Immature natural killer cell (primary cell): ENCODE data around the gene CSNK1G1. TPM values are rescaled to one million over a fixed set of nuclear protein-coding genes. Genes with fewer than 3 reads are reported as not detected.
"Not testable (repeated sequence)": the region's sequence is repeated elsewhere in the genome, so short reads cannot be mapped to it uniquely, and the experiment has no call there.

Source experiments
- DNase-seq, 3 donors: peaks; one replicate each; pipeline ENCODE4 v3.0.0; 2022; ENCODE audit warnings: mixed read lengths in 1 of 3
- H3K27ac Mint-ChIP-seq, 6 donors: one replicate each; pipeline ENCODE4 v1.8.0; 2020; ENCODE audit warnings: mixed read lengths in 6 of 6, mild to moderate bottlenecking in 5 of 6, inconsistent platforms in 4 of 6, moderate library complexity in 3 of 6
- H3K27me3 Mint-ChIP-seq, 3 donors: one replicate each; pipeline ENCODE4 v1.8.0; 2020 to 2021; ENCODE audit warnings: low read depth in 3 of 3, mild to moderate bottlenecking in 3 of 3, mixed read lengths in 3 of 3, moderate library complexity in 3 of 3, inconsistent platforms in 1 of 3
- H3K36me3 Mint-ChIP-seq, 3 donors: one replicate each; pipeline ENCODE4 v1.8.0; 2020; ENCODE audit warnings: mixed read lengths in 3 of 3, inconsistent platforms in 2 of 3, mild to moderate bottlenecking in 2 of 3
- H3K4me1 Mint-ChIP-seq, 2 donors: one replicate each; pipeline ENCODE4 v1.8.0; 2020; ENCODE audit warnings: inconsistent platforms in 2 of 2, mild to moderate bottlenecking in 2 of 2, mixed read lengths in 2 of 2, moderate library complexity in 1 of 2
- H3K4me3 Mint-ChIP-seq, 5 donors: one replicate each; pipeline ENCODE4 v1.8.0; 2020; ENCODE audit warnings: mild to moderate bottlenecking in 5 of 5, mixed read lengths in 5 of 5, inconsistent platforms in 3 of 5, moderate library complexity in 3 of 5
- H3K9me3 Mint-ChIP-seq, 6 donors: one replicate each; pipeline ENCODE4 v1.8.0; 2020; ENCODE audit warnings: mild to moderate bottlenecking in 6 of 6, mixed read lengths in 6 of 6, inconsistent platforms in 4 of 6, moderate library complexity in 3 of 6
- polyA plus RNA-seq, 3 donors: library from polyadenylated mRNA; unstranded; fragments of 300-500 nt; fragmentation: Illumina TruSeq; gene quantifications; one replicate each; pipeline ENCODE4 v1.2.3, GENCODE V29; 2021

The CSNK1G1 gene
- polyA plus RNA-seq, 3 donors from 2014 or later, result 9.7 to 18.5 (median 11.6) TPM

GRCh38 chr15:64265188-64265587 is 90.8 kb downstream of the CSNK1G1 start:
- not testable (repeated sequence) for H3K4me3 Mint-ChIP-seq, H3K27me3 Mint-ChIP-seq, H3K9me3 Mint-ChIP-seq, DNase-seq, H3K27ac Mint-ChIP-seq
- Mint-ChIP-seq H3K36me3 (peaks cover 11 to 15% (median 14%) of the 10 kb centered on the region in 3 donors), H3K4me1 (peaks cover 34 to 55% of the 10 kb centered on the region in 2 donors)

DNA sequence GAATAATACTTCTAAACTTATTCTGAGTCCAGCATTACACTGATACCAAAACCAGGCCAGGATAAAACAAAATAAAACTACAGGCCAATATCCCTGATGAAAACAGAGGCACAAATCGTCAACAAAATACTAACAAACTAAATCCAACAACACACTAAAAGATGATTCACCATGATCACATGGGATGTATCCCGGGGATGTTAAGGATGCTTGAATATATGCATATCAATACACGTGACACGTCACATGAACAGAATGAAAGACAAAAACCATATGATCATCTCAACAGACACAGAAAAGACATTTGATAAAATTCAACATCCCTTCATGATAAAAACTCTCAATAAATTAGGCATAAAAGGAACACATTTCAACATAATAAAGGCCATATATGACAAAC is 91.5 kb downstream of the CSNK1G1 start:
- peaks cover 11 to 15% (median 14%) of the 10 kb centered on the region in 3 donors for H3K36me3 Mint-ChIP-seq
- peaks cover 0 to 2% (median 0%) of the 10 kb centered on the region in 6 donors for H3K9me3 Mint-ChIP-seq
- H3K4me1 Mint-ChIP-seq, result peaks cover 32 to 52% of the 10 kb centered on the region in 2 donors

DNA sequence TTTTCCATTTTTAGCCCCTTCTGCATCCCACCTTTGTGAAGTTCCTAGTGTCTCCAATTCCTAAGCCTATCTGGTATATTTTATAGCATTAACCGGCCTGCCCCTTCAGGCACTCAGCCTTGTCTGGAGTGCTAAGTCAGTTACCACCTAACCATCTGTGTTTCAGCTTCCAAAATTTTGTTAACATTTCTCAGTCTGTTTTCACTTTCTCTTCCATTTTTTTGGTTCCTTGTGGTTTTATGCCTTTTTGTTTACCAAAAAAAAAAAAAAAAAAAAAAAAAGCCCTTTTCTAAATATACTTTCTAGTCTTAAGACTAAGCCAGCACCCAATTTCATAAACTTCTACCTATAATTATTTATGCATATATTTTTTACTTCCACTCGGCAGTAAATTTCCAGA is 92.4 kb downstream of the CSNK1G1 start:
- peaks cover 0 to 2% (median 0%) of the 10 kb centered on the region in 3 donors for H3K27me3 Mint-ChIP-seq
- peaks cover 0 to 2% (median 0%) of the 10 kb centered on the region in 6 donors for H3K9me3 Mint-ChIP-seq
- H3K4me1 Mint-ChIP-seq, result peaks cover 32 to 52% of the 10 kb centered on the region in 2 donors
- H3K4me3 Mint-ChIP-seq, result no peak overlapping the region
- H3K36me3 Mint-ChIP-seq, result peaks cover 11 to 15% (median 14%) of the 10 kb centered on the region in 3 donors
- H3K27ac Mint-ChIP-seq, result peak overlapping the region in 2 of 6 donors; percentile 55 to 74
- no peak for DNase-seq

More for the DNA sequence above, 91.5 kb downstream of the CSNK1G1 start:
- H3K27ac Mint-ChIP-seq, result no peak overlapping the region
- H3K27me3 Mint-ChIP-seq, result peaks cover 0 to 2% (median 0%) of the 10 kb centered on the region in 3 donors
- H3K4me3 Mint-ChIP-seq, result no peak overlapping the region
- no peak for DNase-seq

- no peak for DNase-seq
- Mint-ChIP-seq H3K4me1 (peaks cover 8 to 12% of the 10 kb centered on the region in 2 donors), H3K27me3 (no peaks in the 10 kb centered on the region), H3K36me3 (peaks cover 0 to 5% (median 4%) of the 10 kb centered on the region in 3 donors), H3K27ac (peak overlapping the region in 1 of 6 donors; percentile 16), H3K4me3 (no peak overlapping the region), H3K9me3 (no peaks in the 10 kb centered on the region)
Measured at GRCh38 chr15:64256051-64256450, 99.9 kb downstream of the CSNK1G1 start.

DNA sequence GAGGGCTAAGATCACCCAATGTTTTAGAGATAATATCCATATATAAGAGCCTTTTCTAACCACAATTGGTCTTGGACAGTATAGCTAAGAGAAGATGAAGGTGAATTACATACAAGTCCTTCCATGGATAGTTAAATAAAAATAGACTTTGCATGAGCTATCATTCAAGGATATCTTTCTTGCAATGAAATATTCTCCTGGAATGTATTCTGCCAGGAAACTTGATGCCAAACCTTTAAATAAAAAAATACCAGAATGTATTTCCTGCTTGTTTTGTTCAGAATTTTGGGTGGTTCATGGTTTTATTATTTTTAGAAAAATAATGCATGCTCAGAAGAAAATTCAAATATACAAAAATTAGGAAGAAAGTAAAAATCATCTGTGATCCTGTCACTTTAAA is 104.3 kb downstream of the CSNK1G1 start:
- Mint-ChIP-seq H3K27me3 (no peaks in the 10 kb centered on the region), H3K9me3 (no peaks in the 10 kb centered on the region), H3K4me1 (peaks cover 23 to 36% of the 10 kb centered on the region in 2 donors), H3K27ac (no peak overlapping the region), H3K36me3 (no peaks in the 10 kb centered on the region), H3K4me3 (no peak overlapping the region)
- DNase-seq, result no peak

DNA sequence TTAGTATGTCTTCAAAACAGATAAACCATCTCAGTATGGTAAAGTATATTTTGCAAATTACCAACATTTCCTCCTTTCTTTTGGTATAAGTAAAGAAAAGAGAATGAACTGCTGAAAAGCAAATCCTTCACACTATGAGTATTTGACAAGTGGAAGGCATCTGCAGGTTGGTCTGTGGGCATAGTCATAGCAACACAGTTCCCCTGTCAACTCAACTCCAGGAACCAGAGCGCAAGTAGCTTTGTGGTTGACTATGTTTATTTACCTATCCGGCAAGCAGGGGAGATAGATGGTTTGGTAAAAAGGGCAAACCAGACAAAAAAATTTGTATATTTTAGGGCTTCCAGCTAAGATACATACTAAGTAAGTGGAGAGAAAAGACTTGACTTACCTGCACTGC is 104.9 kb downstream of the CSNK1G1 start:
- Mint-ChIP-seq H3K27me3 (no peaks in the 10 kb centered on the region), H3K9me3 (no peaks in the 10 kb centered on the region), H3K27ac (peak overlapping the region in 1 of 6 donors; percentile 2), H3K4me3 (no peak overlapping the region), H3K36me3 (no peaks in the 10 kb centered on the region), H3K4me1 (peaks cover 25 to 34% of the 10 kb centered on the region in 2 donors)
- no peak for DNase-seq

DNA sequence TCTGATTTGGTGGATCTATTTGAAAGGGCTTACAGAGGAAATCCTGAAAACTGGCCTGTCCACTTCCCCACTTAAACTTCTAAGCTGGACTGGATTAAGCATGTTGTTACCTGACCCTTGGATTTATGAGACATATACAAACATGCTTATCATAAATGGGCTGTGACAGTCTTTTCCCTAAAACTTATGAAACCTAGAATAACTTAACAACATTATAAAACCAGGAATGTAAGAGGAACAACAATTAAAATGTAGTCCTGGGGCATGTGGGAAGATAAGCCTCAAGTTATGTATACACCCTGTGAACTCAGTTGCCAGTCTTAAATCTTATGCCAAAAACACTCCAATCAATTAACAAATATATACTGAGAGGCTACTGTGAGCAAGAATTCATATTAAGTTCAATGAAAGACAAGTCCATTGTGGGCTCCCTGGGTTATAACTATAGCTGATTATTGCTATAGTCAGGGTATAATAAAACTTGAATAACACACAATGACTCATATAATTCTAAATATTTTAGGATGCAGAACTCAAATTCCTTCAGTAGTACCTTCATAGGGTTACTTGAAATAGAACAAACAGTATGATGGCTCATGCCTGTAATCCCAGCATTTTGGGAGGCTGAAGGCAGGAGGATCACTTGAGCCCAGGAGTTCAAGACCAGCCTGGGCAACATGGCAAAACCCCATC is 105.9 kb downstream of the CSNK1G1 start:
- H3K4me1 Mint-ChIP-seq, result peaks cover 22 to 33% of the 10 kb centered on the region in 2 donors
- H3K27me3 Mint-ChIP-seq, result no peaks in the 10 kb centered on the region
- DNase-seq, result no peak
- no peaks in the 10 kb centered on the region for H3K9me3 Mint-ChIP-seq
- no peaks in the 10 kb centered on the region for H3K36me3 Mint-ChIP-seq
- peak overlapping the region in 1 of 6 donors; percentile 3 for H3K27ac Mint-ChIP-seq
- H3K4me3 Mint-ChIP-seq, result no peak overlapping the region

DNA sequence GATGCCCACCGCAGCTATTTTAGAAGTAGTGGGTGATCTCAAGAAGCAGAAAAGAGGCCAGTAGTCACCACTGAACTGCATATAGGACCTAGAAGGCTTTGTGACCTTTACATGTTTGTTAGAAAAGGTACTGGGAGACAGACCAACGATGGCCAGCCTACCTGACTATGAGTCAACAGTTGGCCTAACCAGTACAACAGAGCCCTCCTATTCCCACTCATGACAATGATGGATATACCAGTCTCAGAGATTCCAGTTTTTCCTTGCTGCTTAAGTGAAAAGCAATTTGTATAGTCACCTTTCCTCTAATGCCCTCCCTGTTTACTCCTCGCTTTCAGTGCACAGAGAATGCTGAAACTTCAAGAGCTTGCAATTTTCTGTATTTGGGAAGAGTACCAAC is 106.6 kb downstream of the CSNK1G1 start:
- peak overlapping the region in 1 of 6 donors; percentile 43 for H3K27ac Mint-ChIP-seq
- H3K9me3 Mint-ChIP-seq, result no peaks in the 10 kb centered on the region
- DNase-seq, result no peak
- no peaks in the 10 kb centered on the region for H3K27me3 Mint-ChIP-seq
- peaks cover 25 to 33% of the 10 kb centered on the region in 2 donors for H3K4me1 Mint-ChIP-seq
- no peaks in the 10 kb centered on the region for H3K36me3 Mint-ChIP-seq
- no peak overlapping the region for H3K4me3 Mint-ChIP-seq

GRCh38 chr15:64247906-64248541 is 107.9 kb downstream of the CSNK1G1 start:
- no peaks in the 10 kb centered on the region for H3K9me3 Mint-ChIP-seq
- H3K27ac Mint-ChIP-seq, result peak overlapping the region in 4 of 6 donors; percentile 32 to 70 (median 48)
- DNase-seq, result peak in 2 of 3 donors; percentile 19 to 57
- peaks cover 26 to 33% of the 10 kb centered on the region in 2 donors for H3K4me1 Mint-ChIP-seq
- H3K4me3 Mint-ChIP-seq, result no peak overlapping the region
- H3K36me3 Mint-ChIP-seq, result no peaks in the 10 kb centered on the region
- no peaks in the 10 kb centered on the region for H3K27me3 Mint-ChIP-seq

- peak overlapping the region in 5 of 6 donors; percentile 32 to 70 (median 42) for H3K27ac Mint-ChIP-seq
- H3K9me3 Mint-ChIP-seq, result no peaks in the 10 kb centered on the region
- H3K27me3 Mint-ChIP-seq, result no peaks in the 10 kb centered on the region
- DNase-seq, result no peak
- peaks cover 26 to 34% of the 10 kb centered on the region in 2 donors for H3K4me1 Mint-ChIP-seq
- H3K4me3 Mint-ChIP-seq, result no peak overlapping the region
- no peaks in the 10 kb centered on the region for H3K36me3 Mint-ChIP-seq
Measured at GRCh38 chr15:64247535-64247905, 108.5 kb downstream of the CSNK1G1 start.

GRCh38 chr15:64246364-64247189 is 109.4 kb downstream of the CSNK1G1 start:
- DNase-seq, result peak in 1 of 3 donors; percentile 12
- Mint-ChIP-seq H3K4me1 (peaks cover 26 to 42% of the 10 kb centered on the region in 2 donors), H3K36me3 (peaks cover 0 to 8% (median 0%) of the 10 kb centered on the region in 3 donors), H3K4me3 (no peak overlapping the region), H3K27ac (peak overlapping the region in 5 of 6 donors; percentile 2 to 70 (median 32)), H3K27me3 (no peaks in the 10 kb centered on the region), H3K9me3 (peaks cover 0 to 3% (median 0%) of the 10 kb centered on the region in 6 donors)

DNA sequence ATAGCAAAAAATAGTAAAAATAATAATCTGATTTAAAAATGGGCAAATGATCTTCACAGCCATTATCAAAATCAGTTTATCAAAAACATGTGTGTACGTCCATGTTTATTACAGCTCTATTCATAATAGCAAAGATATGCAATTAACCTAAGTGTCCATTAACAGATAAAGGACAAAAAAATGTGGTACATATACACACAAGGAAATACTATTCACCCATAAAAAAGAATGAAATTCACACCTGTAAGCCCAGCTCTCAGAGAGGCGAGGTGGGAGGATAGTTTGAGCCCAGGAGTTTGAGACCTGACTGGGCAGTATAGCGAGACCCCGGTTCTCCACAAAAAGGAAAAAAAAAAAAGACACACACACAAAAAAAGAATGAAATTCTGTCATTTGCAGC is 110.6 kb downstream of the CSNK1G1 start:
- no peaks in the 10 kb centered on the region for H3K27me3 Mint-ChIP-seq
- DNase-seq, result no peak
- H3K9me3 Mint-ChIP-seq, result peaks cover 0 to 4% (median 0%) of the 10 kb centered on the region in 6 donors
- H3K27ac Mint-ChIP-seq, result peak overlapping the region in 1 of 6 donors; percentile 39
- peaks cover 0 to 9% (median 0%) of the 10 kb centered on the region in 3 donors for H3K36me3 Mint-ChIP-seq
- peak overlapping the region in 1 of 5 donors; percentile 5 for H3K4me3 Mint-ChIP-seq
- peaks cover 24 to 43% of the 10 kb centered on the region in 2 donors for H3K4me1 Mint-ChIP-seq

DNA sequence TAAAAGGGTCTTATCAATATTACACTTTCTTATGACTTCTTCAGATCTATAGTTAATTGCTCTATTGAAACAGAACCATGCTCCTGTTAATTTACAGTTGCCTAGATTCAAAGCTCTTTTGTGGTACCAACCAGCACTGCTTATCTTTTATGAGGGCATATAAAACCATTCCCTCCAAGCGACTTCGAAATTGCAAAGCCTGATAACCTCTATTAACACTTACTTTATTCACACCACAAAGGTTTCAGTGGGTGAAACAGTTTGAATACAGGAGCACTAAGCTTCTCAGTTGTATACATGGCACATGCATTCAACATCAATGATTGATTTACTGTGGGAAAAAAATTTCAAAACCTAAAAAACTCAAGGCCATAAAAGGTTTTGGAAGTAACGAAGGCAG is 118.3 kb downstream of the CSNK1G1 start:
- Mint-ChIP-seq H3K27me3 (no peaks in the 10 kb centered on the region), H3K4me3 (no peak overlapping the region), H3K36me3 (peaks cover 0 to 9% (median 0%) of the 10 kb centered on the region in 3 donors), H3K4me1 (peaks cover 20 to 51% of the 10 kb centered on the region in 2 donors), H3K27ac (no peak overlapping the region), H3K9me3 (peaks cover 0 to 4% (median 0%) of the 10 kb centered on the region in 6 donors)
- no peak for DNase-seq
